Vagina (tissue), 2 donors: Measurements from ENCODE around the gene SLC12A2. TPM values are rescaled to one million over a fixed set of nuclear protein-coding genes. Genes with fewer than 3 reads are reported as not detected.

Source experiments
- DNase-seq, 2 donors: peaks; one replicate each; pipeline ENCODE4 v3.0.0-alpha.2; 2017; ENCODE audit errors: extremely low spot score in 2 of 2
- H3K27ac ChIP-seq: fragments of 200-600 bp; sonication (generic); one replicate; pipeline ENCODE4 v1.5.1; 2019
- H3K27me3 ChIP-seq: fragments of 200-600 bp; sonication (generic); one replicate; pipeline ENCODE4 v1.5.1; 2019
- H3K36me3 ChIP-seq, 2 donors: fragments of 200-600 bp; sonication (generic); one replicate each; pipeline ENCODE4 v1.5.1; 2017 to 2019
- H3K4me1 ChIP-seq: fragments of 200-600 bp; sonication (generic); one replicate; pipeline ENCODE4 v1.5.1; 2019
- H3K4me3 ChIP-seq, 2 donors: fragments of 200-600 bp; sonication (generic); 1 replicate in 1 of 2; 2 replicates in 1 of 2; pipeline ENCODE4 v1.5.1; 2016 to 2019
- H3K9me3 ChIP-seq: fragments of 200-600 bp; sonication (generic); one replicate; pipeline ENCODE4 v1.5.1; 2019
- POLR2A ChIP-seq, 2 donors: fragments of 450-650 bp; IDR thresholded peaks; one replicate each; pipeline ENCODE4 v1.6.1; 2017; ENCODE audit warnings: antibody characterized with exemption in 2 of 2, mild to moderate bottlenecking in 2 of 2, moderate library complexity in 2 of 2
- POLR2AphosphoS5 ChIP-seq, 2 donors: sonication (generic); formaldehyde crosslinking; IDR thresholded peaks; one replicate each; pipeline ENCODE4 v1.9.0; 2017; ENCODE audit warnings: antibody characterized with exemption in 2 of 2, mild to moderate bottlenecking in 2 of 2, low read depth in 1 of 2; ENCODE audit not compliant: insufficient read depth in 1 of 2
- intact Hi-C: fragments of 100-400 bp; cut with DNase I; formaldehyde crosslinking; loops from one replicate; pipeline ENCODE4 v1.15.1; 2023
- total RNA-seq: library from RNA; depleted of rRNA; stranded (reverse); fragments of >200 nt; gene quantifications from one replicate; pipeline ENCODE4 v1.2.3, GENCODE V29; 2016
- TF ChIP-seq, protein P1 (sequence below), 3 experiments: fragments of 450-650 bp in 2 of 3; fragments of 200-600 bp in 1 of 3; sonication (generic) in 1 of 3; IDR thresholded peaks; one replicate each; pipeline ENCODE4 v1.5.1; 2017 to 2019; ENCODE audit warnings: antibody characterized with exemption in 3 of 3, mild to moderate bottlenecking in 2 of 3, moderate library complexity in 2 of 3

The SLC12A2 gene
- total RNA-seq, 1 donor from 2014 or later, result 15.7 TPM

GRCh38 chr5:128154943-128155342 lies 71.4 kb downstream of the SLC12A2 start:
- H3K27ac ChIP-seq, result no peak overlapping the region
- H3K36me3 ChIP-seq, result peaks cover 0 to 23% of the 10 kb centered on the region in 2 donors
- no peaks in the 10 kb centered on the region for H3K27me3 ChIP-seq
- H3K9me3 ChIP-seq, result no peaks in the 10 kb centered on the region
- DNase-seq, result no peak
- H3K4me3 ChIP-seq, result no peak overlapping the region
- H3K4me1 ChIP-seq, result no peaks in the 10 kb centered on the region
- TF ChIP-seq POLR2A (IDR thresholded peaks at IDR 0.05) (no peak), POLR2AphosphoS5 (IDR thresholded peaks at IDR 0.05; ENCODE audit: insufficient read depth in 1 of 2, low read depth in 1 of 2) (no peak)
- TF ChIP-seq, protein P1, sequence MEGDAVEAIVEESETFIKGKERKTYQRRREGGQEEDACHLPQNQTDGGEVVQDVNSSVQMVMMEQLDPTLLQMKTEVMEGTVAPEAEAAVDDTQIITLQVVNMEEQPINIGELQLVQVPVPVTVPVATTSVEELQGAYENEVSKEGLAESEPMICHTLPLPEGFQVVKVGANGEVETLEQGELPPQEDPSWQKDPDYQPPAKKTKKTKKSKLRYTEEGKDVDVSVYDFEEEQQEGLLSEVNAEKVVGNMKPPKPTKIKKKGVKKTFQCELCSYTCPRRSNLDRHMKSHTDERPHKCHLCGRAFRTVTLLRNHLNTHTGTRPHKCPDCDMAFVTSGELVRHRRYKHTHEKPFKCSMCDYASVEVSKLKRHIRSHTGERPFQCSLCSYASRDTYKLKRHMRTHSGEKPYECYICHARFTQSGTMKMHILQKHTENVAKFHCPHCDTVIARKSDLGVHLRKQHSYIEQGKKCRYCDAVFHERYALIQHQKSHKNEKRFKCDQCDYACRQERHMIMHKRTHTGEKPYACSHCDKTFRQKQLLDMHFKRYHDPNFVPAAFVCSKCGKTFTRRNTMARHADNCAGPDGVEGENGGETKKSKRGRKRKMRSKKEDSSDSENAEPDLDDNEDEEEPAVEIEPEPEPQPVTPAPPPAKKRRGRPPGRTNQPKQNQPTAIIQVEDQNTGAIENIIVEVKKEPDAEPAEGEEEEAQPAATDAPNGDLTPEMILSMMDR (IDR thresholded peaks at IDR 0.05), result no peak
- intact Hi-C loops, result no loop called here

GRCh38 chr5:128155776-128156175 lies 72.2 kb downstream of the SLC12A2 start:
- no peaks in the 10 kb centered on the region for H3K27me3 ChIP-seq
- no peaks in the 10 kb centered on the region for H3K9me3 ChIP-seq
- peaks cover 0 to 26% of the 10 kb centered on the region in 2 donors for H3K36me3 ChIP-seq
- H3K4me3 ChIP-seq, result no peak overlapping the region
- no peak overlapping the region for H3K27ac ChIP-seq
- TF ChIP-seq POLR2AphosphoS5 (IDR thresholded peaks at IDR 0.05; ENCODE audit: insufficient read depth in 1 of 2, low read depth in 1 of 2) (no peak), POLR2A (IDR thresholded peaks at IDR 0.05) (no peak)
- TF ChIP-seq, protein P1 (IDR thresholded peaks at IDR 0.05), result no peak
- no peaks in the 10 kb centered on the region for H3K4me1 ChIP-seq
- DNase-seq, result no peak
- intact Hi-C loops, result no loop called here

- intact Hi-C loops, result no loop called here
- no peak for TF ChIP-seq POLR2AphosphoS5 (IDR thresholded peaks at IDR 0.05; ENCODE audit: insufficient read depth in 1 of 2, low read depth in 1 of 2)
- TF ChIP-seq, protein P1 (IDR thresholded peaks at IDR 0.05), result no peak
- TF ChIP-seq POLR2A (IDR thresholded peaks at IDR 0.05), result no peak
Measured at GRCh38 chr5:128156521-128156920, 73.0 kb downstream of the SLC12A2 start.

DNA sequence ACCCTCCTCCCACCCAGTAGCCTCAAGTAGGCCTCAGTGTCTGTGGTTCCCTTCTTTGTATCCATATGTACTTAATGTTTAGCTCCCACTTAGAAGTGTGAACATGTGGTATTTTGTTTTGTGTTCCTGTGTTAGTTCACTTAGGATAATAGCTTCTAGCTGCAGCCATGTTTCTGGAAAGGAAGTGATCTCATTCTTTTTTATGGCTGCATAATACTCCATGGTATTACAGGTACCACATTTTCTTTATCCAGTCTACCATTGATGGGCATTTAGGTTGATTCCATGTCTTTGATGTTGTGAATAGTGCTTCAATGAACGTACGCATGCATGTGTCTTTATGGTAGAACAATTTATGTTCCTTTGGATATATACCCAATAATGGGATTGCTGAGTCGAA lies 74.8 kb downstream of the SLC12A2 start:
- Histone ChIP-seq H3K36me3 (peaks cover 0 to 24% of the 10 kb centered on the region in 2 donors), H3K9me3 (no peaks in the 10 kb centered on the region), H3K27ac (no peak overlapping the region), H3K27me3 (no peaks in the 10 kb centered on the region), H3K4me3 (no peak overlapping the region), H3K4me1 (no peaks in the 10 kb centered on the region)
- TF ChIP-seq POLR2AphosphoS5 (IDR thresholded peaks at IDR 0.05; ENCODE audit: insufficient read depth in 1 of 2, low read depth in 1 of 2) (no peak), POLR2A (IDR thresholded peaks at IDR 0.05) (no peak)
- TF ChIP-seq, protein P1 (IDR thresholded peaks at IDR 0.05), result no peak
- intact Hi-C loops, result no loop called here
- no peak for DNase-seq

More at GRCh38 chr5:128156521-128156920, 73.0 kb downstream of the SLC12A2 start:
- no peaks in the 10 kb centered on the region for H3K9me3 ChIP-seq
- H3K4me3 ChIP-seq, result no peak overlapping the region
- peaks cover 0 to 26% of the 10 kb centered on the region in 2 donors for H3K36me3 ChIP-seq
- no peaks in the 10 kb centered on the region for H3K4me1 ChIP-seq
- H3K27ac ChIP-seq, result no peak overlapping the region
- no peaks in the 10 kb centered on the region for H3K27me3 ChIP-seq
- no peak for DNase-seq

DNA sequence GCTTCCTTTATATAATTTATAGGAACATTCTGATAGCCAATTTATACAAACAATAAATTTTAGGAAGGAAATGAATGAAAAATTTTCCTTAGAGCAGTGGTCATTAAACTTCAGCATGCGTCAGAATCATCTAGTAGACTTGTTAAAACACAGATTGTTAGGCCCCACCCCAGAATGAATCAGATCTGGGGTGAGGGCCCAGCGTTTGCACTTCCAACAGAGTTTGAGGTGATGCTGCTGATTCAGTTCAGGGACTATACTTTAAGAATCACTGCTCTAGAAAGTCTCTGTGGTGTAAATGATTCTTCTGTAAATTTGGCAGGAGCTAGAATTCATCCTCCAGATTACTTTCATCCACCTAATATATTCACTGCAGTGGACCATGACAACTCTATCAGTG lies 80.4 kb downstream of the SLC12A2 start:
- Histone ChIP-seq H3K4me1 (no peaks in the 10 kb centered on the region), H3K27me3 (no peaks in the 10 kb centered on the region), H3K36me3 (peaks cover 0 to 22% of the 10 kb centered on the region in 2 donors), H3K27ac (no peak overlapping the region), H3K9me3 (no peaks in the 10 kb centered on the region), H3K4me3 (no peak overlapping the region)
- TF ChIP-seq POLR2AphosphoS5 (IDR thresholded peaks at IDR 0.05; ENCODE audit: insufficient read depth in 1 of 2, low read depth in 1 of 2) (no peak), POLR2A (IDR thresholded peaks at IDR 0.05) (no peak)
- TF ChIP-seq, protein P1 (IDR thresholded peaks at IDR 0.05), result no peak
- intact Hi-C loops, result no loop called here
- no peak for DNase-seq
